ENCODE measurements around the gene FGD4. TPM values are rescaled to one million over a fixed set of nuclear protein-coding genes. Genes with fewer than 3 reads are reported as not detected.

The FGD4 gene
- total and polyA plus RNA-seq, 2 of the 4 experiments (the other 2 are of a cell fraction), result 2.1 to 8.8 TPM

DNA sequence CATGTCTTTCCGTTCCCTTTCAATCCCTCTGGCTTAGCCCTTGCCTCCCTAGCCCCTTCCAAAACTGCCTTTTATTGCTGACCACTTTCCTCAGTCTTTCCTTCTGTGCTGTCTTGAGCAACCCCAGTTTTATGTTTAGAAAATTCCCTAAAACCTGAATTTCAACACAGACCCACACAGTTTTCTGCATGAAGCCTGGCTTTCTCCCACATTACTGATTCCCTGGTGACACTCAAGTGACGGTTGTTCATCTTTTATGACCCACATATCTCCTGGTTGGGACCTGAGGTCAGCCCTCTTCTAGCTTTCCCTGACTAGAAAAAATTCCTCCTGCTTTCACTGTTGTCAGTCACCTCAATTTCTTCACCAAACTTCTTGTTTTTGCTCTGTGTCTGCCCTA, 21.0 kb downstream of the FGD4 start:
- ChIA-PET CTCF (interaction anchor here (0.9 kb wide), 1 partner anchor 10 kb away, joined by 5 read pairs; no protein-coding TSS in a partner anchor), POLR2A (ENCODE audit: unreplicated experiment) (no interaction called here)
- intact Hi-C loops (cut with micrococcal nuclease) (no loop called here), dilution Hi-C loops (cut with HindIII; ENCODE audit: low sequenced_read_pairs, unreplicated experiment) (no loop called here), in situ Hi-C loops (cut with MboI; ENCODE audit: low sequenced_read_pairs) (no loop called here)
- no peak overlapping the region for H2BK15ac ChIP-seq (ENCODE audit: low read depth, low read length)
- no peak for DNase-seq
- H3K56ac ChIP-seq (ENCODE audit: extremely low read depth, insufficient read depth, low read length), result no peak overlapping the region
- no peak overlapping the region for H3K14ac ChIP-seq (replicated peaks; ENCODE audit: low read depth, low read length)
- H3K18ac ChIP-seq (ENCODE audit: low read depth, low read length), result no peak overlapping the region
- WGBS, 2 experiments (ENCODE audit: extremely low coverage in 2 of 2, insufficient read length in 1 of 2), result 83% methylated on average over 2 of the region's 2 CpGs; no CpG with 5 or more reads in 1 of the 2 experiments
- H3K4me2 ChIP-seq (ENCODE audit: low read depth, low read length), result no peak overlapping the region
- no peak overlapping the region for H2AK5ac ChIP-seq (ENCODE audit: low read depth, low read length)
- no peak overlapping the region for H3K23ac ChIP-seq (ENCODE audit: low read depth, low read length)
- no peaks in the 10 kb centered on the region for H3K9me3 ChIP-seq (ENCODE audit: control insufficient read depth, insufficient read depth, low read length)
- H3K4me1 ChIP-seq (ENCODE audit: control insufficient read depth, insufficient read depth, low read length), result no peaks in the 10 kb centered on the region
- H2BK20ac ChIP-seq (ENCODE audit: low read depth, low read length), result no peak overlapping the region
- no peak overlapping the region for H4K5ac ChIP-seq (ENCODE audit: low read depth, low read length)
- peaks cover 4% of the 10 kb centered on the region for H3K27me3 ChIP-seq (ENCODE audit: control insufficient read depth, insufficient read depth, low read length)
- no peaks in the 10 kb centered on the region for H4K20me1 ChIP-seq (ENCODE audit: insufficient read depth, low read length)
- H3K36me3 ChIP-seq (ENCODE audit: control insufficient read depth, insufficient read depth, low read length), result no peaks in the 10 kb centered on the region
- H2AK9ac ChIP-seq (replicated peaks; ENCODE audit: low read depth, low read length, poor library complexity), result no peak overlapping the region
- no peak overlapping the region for H2BK5ac ChIP-seq (ENCODE audit: low read depth, low read length, poor library complexity, severe bottlenecking)
- H3K9me1 ChIP-seq (ENCODE audit: insufficient read depth, low read length), result no peaks in the 10 kb centered on the region
- ATAC-seq (ENCODE audit: low read depth), result no peak
- BruUV-seq (replicated peaks), result no TSS peak
- H3K9ac ChIP-seq (ENCODE audit: low read depth, low read length), result no peak overlapping the region
- no peak overlapping the region for H4K91ac ChIP-seq (ENCODE audit: insufficient read depth, low read depth, low read length)
- H3K79me1 ChIP-seq (ENCODE audit: low read depth in 1 of 2, low read length in 2 of 2), result no peaks in the 10 kb centered on the region
- no peak overlapping the region for H2AFZ ChIP-seq (replicated peaks; ENCODE audit: low read length, poor library complexity)
- no peak overlapping the region for H3K27ac ChIP-seq (ENCODE audit: insufficient read depth, low read length)
- H3K4me3 ChIP-seq (ENCODE audit: insufficient read depth, low read depth, low read length), result no peak overlapping the region
- no peak overlapping the region for H3K4ac ChIP-seq (ENCODE audit: low read depth, low read length)
- H2BK120ac ChIP-seq (ENCODE audit: low read depth, low read length), result no peak overlapping the region
- no peak overlapping the region for H4K8ac ChIP-seq (ENCODE audit: low read depth in 2 of 2, low read length in 2 of 2)
- TF ChIP-seq MAFK (IDR thresholded peaks at IDR 0.05; ENCODE audit: low read depth, low read length) (no peak), CHD1 (IDR thresholded peaks at IDR 0.05; ENCODE audit: low read depth, low read length) (no peak), FOS (IDR thresholded peaks at IDR 0.05; ENCODE audit: low read depth, low read length) (no peak), BHLHE40 (IDR thresholded peaks at IDR 0.05; ENCODE audit: low read depth, low read length) (no peak), SMC3 (IDR thresholded peaks at IDR 0.05; ENCODE audit: low read depth, low read length) (no peak), MAZ (IDR thresholded peaks at IDR 0.05; ENCODE audit: borderline replicate concordance, low read depth, low read length) (no peak), MXI1 (IDR thresholded peaks at IDR 0.05; ENCODE audit: borderline replicate concordance, low read depth, low read length) (no peak), RCOR1 (IDR thresholded peaks at IDR 0.05; ENCODE audit: insufficient replicate concordance, low read length) (no peak), RAD21 (IDR thresholded peaks at IDR 0.05; ENCODE audit: low read length) (no peak), RFX5 (IDR thresholded peaks at IDR 0.05; ENCODE audit: low read depth, low read length) (no peak), POLR2A (IDR thresholded peaks at IDR 0.05; ENCODE audit: low read depth, low read length) (no peak), CEBPB (IDR thresholded peaks at IDR 0.05; ENCODE audit: low read depth, low read length) (no peak), NFE2L2 (IDR thresholded peaks at IDR 0.05; ENCODE audit: low read depth, low read length) (no peak)
- TF ChIP-seq, protein P1, sequence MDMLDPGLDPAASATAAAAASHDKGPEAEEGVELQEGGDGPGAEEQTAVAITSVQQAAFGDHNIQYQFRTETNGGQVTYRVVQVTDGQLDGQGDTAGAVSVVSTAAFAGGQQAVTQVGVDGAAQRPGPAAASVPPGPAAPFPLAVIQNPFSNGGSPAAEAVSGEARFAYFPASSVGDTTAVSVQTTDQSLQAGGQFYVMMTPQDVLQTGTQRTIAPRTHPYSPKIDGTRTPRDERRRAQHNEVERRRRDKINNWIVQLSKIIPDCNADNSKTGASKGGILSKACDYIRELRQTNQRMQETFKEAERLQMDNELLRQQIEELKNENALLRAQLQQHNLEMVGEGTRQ (IDR thresholded peaks at IDR 0.05; ENCODE audit: low read depth, low read length), result no peak
- TF ChIP-seq, protein P2, sequence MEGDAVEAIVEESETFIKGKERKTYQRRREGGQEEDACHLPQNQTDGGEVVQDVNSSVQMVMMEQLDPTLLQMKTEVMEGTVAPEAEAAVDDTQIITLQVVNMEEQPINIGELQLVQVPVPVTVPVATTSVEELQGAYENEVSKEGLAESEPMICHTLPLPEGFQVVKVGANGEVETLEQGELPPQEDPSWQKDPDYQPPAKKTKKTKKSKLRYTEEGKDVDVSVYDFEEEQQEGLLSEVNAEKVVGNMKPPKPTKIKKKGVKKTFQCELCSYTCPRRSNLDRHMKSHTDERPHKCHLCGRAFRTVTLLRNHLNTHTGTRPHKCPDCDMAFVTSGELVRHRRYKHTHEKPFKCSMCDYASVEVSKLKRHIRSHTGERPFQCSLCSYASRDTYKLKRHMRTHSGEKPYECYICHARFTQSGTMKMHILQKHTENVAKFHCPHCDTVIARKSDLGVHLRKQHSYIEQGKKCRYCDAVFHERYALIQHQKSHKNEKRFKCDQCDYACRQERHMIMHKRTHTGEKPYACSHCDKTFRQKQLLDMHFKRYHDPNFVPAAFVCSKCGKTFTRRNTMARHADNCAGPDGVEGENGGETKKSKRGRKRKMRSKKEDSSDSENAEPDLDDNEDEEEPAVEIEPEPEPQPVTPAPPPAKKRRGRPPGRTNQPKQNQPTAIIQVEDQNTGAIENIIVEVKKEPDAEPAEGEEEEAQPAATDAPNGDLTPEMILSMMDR (conservative IDR thresholded peaks at IDR 0.05; ENCODE audit: low read depth, low read length), result no peak
- TF ChIP-seq, protein P3, sequence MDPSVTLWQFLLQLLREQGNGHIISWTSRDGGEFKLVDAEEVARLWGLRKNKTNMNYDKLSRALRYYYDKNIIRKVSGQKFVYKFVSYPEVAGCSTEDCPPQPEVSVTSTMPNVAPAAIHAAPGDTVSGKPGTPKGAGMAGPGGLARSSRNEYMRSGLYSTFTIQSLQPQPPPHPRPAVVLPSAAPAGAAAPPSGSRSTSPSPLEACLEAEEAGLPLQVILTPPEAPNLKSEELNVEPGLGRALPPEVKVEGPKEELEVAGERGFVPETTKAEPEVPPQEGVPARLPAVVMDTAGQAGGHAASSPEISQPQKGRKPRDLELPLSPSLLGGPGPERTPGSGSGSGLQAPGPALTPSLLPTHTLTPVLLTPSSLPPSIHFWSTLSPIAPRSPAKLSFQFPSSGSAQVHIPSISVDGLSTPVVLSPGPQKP (IDR thresholded peaks at IDR 0.05; ENCODE audit: borderline replicate concordance, low read depth, low read length), result no peak

Data from IMR-90 (cell line).